ENCODE measurements around the gene DDTL. TPM values are rescaled to one million over a fixed set of nuclear protein-coding genes. Genes with fewer than 3 reads are reported as not detected.
"Not testable (repeated sequence)": the region's sequence is repeated elsewhere in the genome, so short reads cannot be mapped to it uniquely, and the experiment has no call there.

DDTL gene
- total RNA-seq, 1 donor from 2014 or later, result 1.5 TPM

- intact Hi-C loops (cut with micrococcal nuclease); DNase-seq; H3K27ac ChIP-seq (replicated peaks); H3K36me3 ChIP-seq; H3K4me1 ChIP-seq; H3K9me3 ChIP-seq (replicated peaks); H3K4me3 ChIP-seq; H3K27me3 ChIP-seq (ENCODE audit: low read depth): not testable (repeated sequence)
Measured at GRCh38 chr22:23977304-23977703, 10.6 kb downstream of the DDTL start.

- H3K27ac ChIP-seq (replicated peaks); H3K9me3 ChIP-seq (replicated peaks); H3K4me1 ChIP-seq; H3K27me3 ChIP-seq (ENCODE audit: low read depth); DNase-seq; intact Hi-C loops (cut with micrococcal nuclease); H3K36me3 ChIP-seq: not testable (repeated sequence)
- peak within 1 kb of the TSS; percentile 42 for H3K4me3 ChIP-seq
Measured at GRCh38 chr22:23979557-23980240, 13.0 kb downstream of the DDTL start, which contains the start of gene GSTT2. TSS of gene GSTT2 (plus strand) at chr22:23980134.

GRCh38 chr22:23980567-23980966 lies 13.9 kb downstream of the DDTL start:
- peak overlapping the region; percentile 42 for H3K4me3 ChIP-seq
- DNase-seq, result not testable (repeated sequence)

DNA sequence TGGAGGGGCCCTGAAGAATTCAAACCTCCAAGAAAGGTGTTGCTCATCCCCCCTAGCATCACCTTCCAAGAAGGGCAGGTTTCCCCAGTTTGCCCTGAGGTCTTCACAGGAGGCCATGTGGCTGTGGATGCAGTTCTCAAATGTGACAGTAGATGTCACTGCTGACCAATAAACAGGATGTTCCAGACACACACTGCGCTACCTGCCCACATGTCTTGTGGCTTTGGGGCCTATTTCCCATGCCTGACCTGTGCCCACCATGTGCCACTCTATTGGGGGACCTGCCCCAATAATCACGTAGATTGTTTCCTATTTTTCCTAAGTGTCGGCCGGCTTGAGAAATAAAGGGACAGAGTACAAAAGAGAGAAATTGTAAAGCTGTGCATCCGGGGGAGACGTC lies 17.7 kb downstream of the DDTL start:
- no peaks in the 10 kb centered on the region for H3K9me3 ChIP-seq (replicated peaks)
- no peaks in the 10 kb centered on the region for H3K36me3 ChIP-seq
- no peak for DNase-seq
- intact Hi-C loops (cut with micrococcal nuclease), result no loop called here
- no peaks in the 10 kb centered on the region for H3K4me1 ChIP-seq
- H3K27ac ChIP-seq (replicated peaks), result no peak overlapping the region
- H3K27me3 ChIP-seq (ENCODE audit: low read depth), result no peaks in the 10 kb centered on the region
- peak; percentile 71 for TF ChIP-seq CTCF (IDR thresholded peaks at IDR 0.05; ENCODE audit: borderline replicate concordance)
- H3K4me3 ChIP-seq, result no peak overlapping the region

More at GRCh38 chr22:23980567-23980966, 13.9 kb downstream of the DDTL start:
- H3K36me3 ChIP-seq; H3K27me3 ChIP-seq (ENCODE audit: low read depth); H3K4me1 ChIP-seq; intact Hi-C loops (cut with micrococcal nuclease); H3K27ac ChIP-seq (replicated peaks); H3K9me3 ChIP-seq (replicated peaks): not testable (repeated sequence)

DNA sequence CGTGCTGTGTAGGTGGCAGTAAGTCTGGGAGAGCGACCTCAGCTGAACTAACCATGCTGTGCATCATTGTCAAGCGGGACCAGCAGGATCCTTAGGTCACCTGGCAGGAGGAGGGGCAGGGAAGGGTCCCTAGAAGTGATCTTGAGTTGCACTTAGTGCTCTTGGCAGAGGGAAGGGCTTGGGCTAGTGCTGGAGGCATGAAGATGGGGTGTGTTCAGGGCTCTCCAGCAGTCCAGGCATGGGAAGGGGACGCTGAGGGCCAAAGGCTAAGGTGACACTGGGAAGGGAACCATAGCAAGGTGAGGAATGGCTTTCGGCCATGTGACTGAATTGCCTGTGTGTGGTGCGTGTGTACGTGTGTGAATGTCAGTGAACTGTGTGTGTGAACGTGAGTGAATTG lies 19.4 kb downstream of the DDTL start:
- H3K9me3 ChIP-seq (replicated peaks); H3K36me3 ChIP-seq; H3K4me3 ChIP-seq; H3K4me1 ChIP-seq; DNase-seq; intact Hi-C loops (cut with micrococcal nuclease); H3K27ac ChIP-seq (replicated peaks); H3K27me3 ChIP-seq (ENCODE audit: low read depth): not testable (repeated sequence)

GRCh38 chr22:23986538-23987178 lies 20.0 kb downstream of the DDTL start:
- H3K36me3 ChIP-seq; H3K4me3 ChIP-seq; H3K4me1 ChIP-seq; H3K27ac ChIP-seq (replicated peaks); H3K9me3 ChIP-seq (replicated peaks); H3K27me3 ChIP-seq (ENCODE audit: low read depth); DNase-seq; intact Hi-C loops (cut with micrococcal nuclease): not testable (repeated sequence)

- intact Hi-C loops (cut with micrococcal nuclease); H3K36me3 ChIP-seq; H3K27ac ChIP-seq (replicated peaks); H3K27me3 ChIP-seq (ENCODE audit: low read depth); H3K9me3 ChIP-seq (replicated peaks); H3K4me3 ChIP-seq; DNase-seq; H3K4me1 ChIP-seq: not testable (repeated sequence)
Measured at GRCh38 chr22:23989583-23990244, 23.0 kb downstream of the DDTL start.

DNA sequence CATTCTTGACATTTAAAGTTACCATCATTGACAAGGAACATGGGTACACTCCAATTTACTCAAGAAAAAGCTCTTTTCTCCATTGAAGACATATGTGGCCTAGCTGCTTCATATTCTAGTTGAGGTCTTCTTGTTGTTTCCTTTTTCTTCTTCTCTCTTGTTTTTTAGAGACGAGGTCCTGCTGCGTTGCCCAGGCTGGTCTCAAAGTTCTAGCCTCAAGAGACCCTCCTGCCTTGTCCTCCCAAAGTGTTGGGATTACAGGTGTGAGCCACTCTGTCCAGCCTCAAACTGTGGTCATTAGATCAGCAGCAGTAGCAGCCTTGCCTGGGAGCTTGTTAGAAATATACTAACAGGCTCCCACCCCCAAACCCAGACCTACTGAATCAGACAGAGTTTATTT lies 26.4 kb downstream of the DDTL start:
- H3K27ac ChIP-seq (replicated peaks); H3K9me3 ChIP-seq (replicated peaks); H3K27me3 ChIP-seq (ENCODE audit: low read depth); H3K4me3 ChIP-seq; DNase-seq; H3K36me3 ChIP-seq; H3K4me1 ChIP-seq; intact Hi-C loops (cut with micrococcal nuclease): not testable (repeated sequence)

DNA sequence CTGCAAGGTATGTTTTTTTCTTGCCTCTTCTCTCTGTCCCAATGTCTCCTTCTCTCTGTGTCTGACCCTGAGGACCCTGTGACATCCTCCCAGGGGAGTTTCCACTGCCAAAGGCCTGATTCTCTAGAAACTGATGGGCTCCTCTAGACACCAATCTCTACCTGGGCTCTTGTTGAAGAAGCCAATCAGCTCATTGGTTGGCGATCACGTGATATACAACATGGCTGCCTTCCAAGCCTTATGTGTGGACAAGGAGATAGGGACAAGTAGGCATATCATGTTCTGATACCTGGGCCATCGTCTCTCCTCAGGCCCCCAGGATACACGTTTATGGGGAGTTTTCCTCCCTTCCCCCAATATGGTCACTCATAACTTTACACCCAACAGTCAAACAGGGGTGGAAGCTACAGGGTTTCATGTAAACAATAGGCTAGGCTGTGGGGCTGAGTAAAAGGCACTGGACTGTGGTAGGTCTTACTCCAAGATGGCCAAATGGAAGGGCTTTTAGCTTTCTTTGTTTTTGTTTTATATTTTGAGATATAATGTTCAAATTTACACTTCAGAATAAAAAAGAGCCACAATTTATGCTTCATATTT lies 27.0 kb downstream of the DDTL start:
- H3K9me3 ChIP-seq (replicated peaks); H3K27ac ChIP-seq (replicated peaks); H3K4me1 ChIP-seq; H3K27me3 ChIP-seq (ENCODE audit: low read depth); H3K4me3 ChIP-seq; H3K36me3 ChIP-seq; DNase-seq; intact Hi-C loops (cut with micrococcal nuclease): not testable (repeated sequence)

All from left ventricle myocardium inferior (tissue), 1 donor.